OCI-LY1 (cell line): ENCODE measurements around the gene UBIAD1.

ENCODE experiments used
- H2AFZ ChIP-seq: fragments of 200-600 bp; sonication (generic), shearing (Covaris generic); 2 replicates; pipeline ENCODE4 v1.6.0; 2014; ENCODE audit warnings: antibody characterized with exemption, mild to moderate bottlenecking, low read length
- H3F3A ChIP-seq: fragments of 200-600 bp; sonication (generic), shearing (Covaris generic); 2 replicates; pipeline ENCODE4 v1.6.0; 2014; ENCODE audit warnings: mild to moderate bottlenecking, antibody characterized with exemption, low read length, moderate library complexity; ENCODE audit not compliant: insufficient read depth
- H3K27ac ChIP-seq: fragments of 200-600 bp; sonication (generic); 2 replicates; pipeline ENCODE4 v1.5.1; 2014; ENCODE audit warnings: low read length, mixed run types, mild to moderate bottlenecking, low read depth; ENCODE audit not compliant: poor library complexity, severe bottlenecking
- H3K27me3 ChIP-seq: fragments of 200-600 bp; sonication (generic); 2 replicates; pipeline ENCODE4 v1.6.0; 2014; ENCODE audit warnings: antibody characterized with exemption, mild to moderate bottlenecking, low read length, moderate library complexity; ENCODE audit not compliant: insufficient read depth
- H3K36me3 ChIP-seq: fragments of 200-600 bp; sonication (generic); 2 replicates; pipeline ENCODE4 v1.6.1; 2014; ENCODE audit warnings: mild to moderate bottlenecking, antibody characterized with exemption, low read length, moderate library complexity, mixed read lengths; ENCODE audit not compliant: insufficient read depth
- H3K4me1 ChIP-seq: fragments of 200-600 bp; sonication (generic); 2 replicates; pipeline ENCODE4 v1.5.1; 2014; ENCODE audit warnings: mild to moderate bottlenecking, low read length, moderate library complexity; ENCODE audit not compliant: insufficient read depth, severe bottlenecking
- H3K4me2 ChIP-seq: fragments of 200-600 bp; sonication (generic), shearing (Covaris generic); 2 replicates; pipeline ENCODE4 v1.6.1; 2014; ENCODE audit warnings: low read length
- H3K4me3 ChIP-seq: fragments of 200-600 bp; sonication (generic); 2 replicates; pipeline ENCODE4 v1.5.1; 2014; ENCODE audit warnings: low read length, low read depth, mild to moderate bottlenecking, mixed read lengths; ENCODE audit not compliant: poor library complexity, severe bottlenecking
- H3K79me2 ChIP-seq: fragments of 200-600 bp; shearing (Covaris generic); 2 replicates; pipeline ENCODE4 v1.6.1; 2016; ENCODE audit warnings: mixed run types, low read length, mixed read lengths; ENCODE audit not compliant: insufficient read depth
- H3K9ac ChIP-seq: fragments of 200-600 bp; sonication (generic), shearing (Covaris generic); 2 replicates; pipeline ENCODE4 v1.6.1; 2014; ENCODE audit warnings: mild to moderate bottlenecking, low read length, mixed read lengths
- H3K9me2 ChIP-seq: fragments of 200-600 bp; sonication (generic), shearing (Covaris generic); 2 replicates; pipeline ENCODE4 v1.6.1; 2014; ENCODE audit warnings: low read depth, mild to moderate bottlenecking, low read length, mixed read lengths
- H3K9me3 ChIP-seq: fragments of 200-600 bp; shearing (Covaris generic); 2 replicates; pipeline ENCODE4 v1.6.1; 2014; ENCODE audit warnings: low read length, mixed read lengths
- H4K20me1 ChIP-seq: fragments of 200-600 bp; sonication (generic), shearing (Covaris generic); 2 replicates; pipeline ENCODE4 v1.6.0; 2016; ENCODE audit warnings: mild to moderate bottlenecking, low read length; ENCODE audit not compliant: insufficient read depth
- EZH2 ChIP-seq: fragments of 200-600 bp; sonication (generic), shearing (Covaris generic); IDR thresholded peaks from 2 replicates; pipeline ENCODE4 v1.8.0; 2017; ENCODE audit warnings: borderline replicate concordance, mixed run types, mild to moderate bottlenecking, antibody characterized with exemption, low read length, moderate library complexity, mixed read lengths
- TF ChIP-seq, protein P1 (sequence below): fragments of 200-600 bp; sonication (generic), shearing (Covaris generic); IDR thresholded peaks from 2 replicates; pipeline ENCODE4 v1.5.1; 2017; ENCODE audit warnings: mild to moderate bottlenecking, antibody characterized with exemption, low read length, moderate library complexity, mixed read lengths

UBIAD1 gene

DNA sequence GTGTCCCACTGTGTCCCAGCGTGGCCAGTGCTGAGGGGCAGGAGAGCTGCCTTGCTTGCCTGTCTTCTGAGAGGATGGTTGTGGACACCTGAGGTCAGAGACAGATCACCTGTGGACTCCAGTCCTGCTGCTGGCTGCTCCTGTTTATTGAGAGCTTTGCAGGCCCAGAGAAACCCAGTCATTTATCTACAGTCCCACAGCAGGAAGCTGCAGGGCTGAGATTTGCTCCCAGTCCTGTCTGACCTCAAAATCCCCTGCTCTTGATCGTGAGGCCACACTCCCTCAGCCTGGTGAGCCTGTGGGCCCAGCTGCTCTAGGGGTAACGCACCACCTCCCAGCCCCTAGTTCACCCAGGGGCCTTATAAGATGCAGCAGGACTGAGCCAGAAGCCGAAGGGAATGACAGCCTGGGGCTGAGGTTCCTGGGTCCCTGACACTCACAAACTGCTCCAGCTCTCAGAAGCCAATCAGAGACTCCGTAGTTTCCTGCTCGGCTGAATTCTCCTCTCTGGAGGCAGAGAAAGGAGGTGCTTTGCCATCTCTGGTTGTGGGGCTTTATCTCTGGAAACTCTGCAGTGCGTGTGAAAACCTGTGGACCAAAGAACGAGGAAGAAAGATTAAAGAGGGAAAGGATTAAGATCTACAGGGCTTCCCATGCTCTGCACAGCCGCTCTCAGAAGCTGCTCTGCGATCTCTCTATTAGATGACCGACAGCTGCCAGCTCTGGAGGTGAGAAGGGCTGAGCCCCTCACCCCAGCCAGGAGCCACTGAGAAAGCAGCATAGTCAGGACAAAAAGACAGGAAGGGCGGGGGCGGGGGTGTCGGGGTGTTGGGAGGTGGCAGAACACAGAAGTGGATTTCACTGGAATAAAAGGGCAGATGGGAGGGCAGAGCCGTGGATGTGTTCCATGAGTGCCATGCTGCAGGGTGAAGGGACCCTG lies 39.1 kb downstream of the UBIAD1 start:
- no peak for TF ChIP-seq EZH2
- Histone ChIP-seq H3K4me2 (no peak overlapping the region), H3F3A (no peaks in the 10 kb centered on the region), H3K36me3 (no peaks in the 10 kb centered on the region; the same call in 1 of the 2 replicates), H3K27me3 (peaks cover 6% of the 10 kb centered on the region), H3K27ac (no peak overlapping the region), H3K9ac (no peak overlapping the region), H3K4me1 (no peaks in the 10 kb centered on the region), H2AFZ (no peak overlapping the region), H3K9me2 (no peaks in the 10 kb centered on the region), H3K4me3 (no peak overlapping the region), H3K9me3 (no peaks in the 10 kb centered on the region), H4K20me1 (no peaks in the 10 kb centered on the region), H3K79me2 (no peaks in the 10 kb centered on the region)

DNA sequence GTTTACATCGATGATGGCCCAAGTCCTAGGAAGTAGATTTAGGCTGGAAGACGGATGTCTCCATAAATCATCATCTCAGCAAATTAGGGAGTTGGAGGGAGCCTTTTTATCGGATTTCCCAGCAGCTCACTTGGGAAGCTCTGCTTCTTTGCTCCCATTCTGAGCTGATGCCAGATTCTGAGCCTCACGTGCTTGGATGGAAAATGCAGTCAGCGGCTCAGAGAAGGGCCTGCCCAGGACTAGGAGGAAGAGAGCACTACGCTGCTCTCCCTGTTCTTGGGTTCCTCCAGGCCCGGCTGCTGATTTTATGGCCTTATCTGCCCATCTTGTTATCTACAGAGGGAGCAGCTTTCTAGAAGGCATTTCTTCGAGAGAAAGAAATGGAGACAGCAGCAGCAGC lies 42.0 kb downstream of the UBIAD1 start:
- Histone ChIP-seq H2AFZ (no peak overlapping the region), H4K20me1 (no peaks in the 10 kb centered on the region), H3F3A (no peaks in the 10 kb centered on the region), H3K9ac (no peak overlapping the region), H3K9me3 (no peaks in the 10 kb centered on the region), H3K27me3 (peaks cover 6% of the 10 kb centered on the region), H3K4me3 (no peak overlapping the region), H3K4me2 (no peak overlapping the region), H3K36me3 (no peaks in the 10 kb centered on the region), H3K79me2 (no peaks in the 10 kb centered on the region), H3K9me2 (no peaks in the 10 kb centered on the region), H3K27ac (no peak overlapping the region), H3K4me1 (no peaks in the 10 kb centered on the region)
- TF ChIP-seq, protein P1, sequence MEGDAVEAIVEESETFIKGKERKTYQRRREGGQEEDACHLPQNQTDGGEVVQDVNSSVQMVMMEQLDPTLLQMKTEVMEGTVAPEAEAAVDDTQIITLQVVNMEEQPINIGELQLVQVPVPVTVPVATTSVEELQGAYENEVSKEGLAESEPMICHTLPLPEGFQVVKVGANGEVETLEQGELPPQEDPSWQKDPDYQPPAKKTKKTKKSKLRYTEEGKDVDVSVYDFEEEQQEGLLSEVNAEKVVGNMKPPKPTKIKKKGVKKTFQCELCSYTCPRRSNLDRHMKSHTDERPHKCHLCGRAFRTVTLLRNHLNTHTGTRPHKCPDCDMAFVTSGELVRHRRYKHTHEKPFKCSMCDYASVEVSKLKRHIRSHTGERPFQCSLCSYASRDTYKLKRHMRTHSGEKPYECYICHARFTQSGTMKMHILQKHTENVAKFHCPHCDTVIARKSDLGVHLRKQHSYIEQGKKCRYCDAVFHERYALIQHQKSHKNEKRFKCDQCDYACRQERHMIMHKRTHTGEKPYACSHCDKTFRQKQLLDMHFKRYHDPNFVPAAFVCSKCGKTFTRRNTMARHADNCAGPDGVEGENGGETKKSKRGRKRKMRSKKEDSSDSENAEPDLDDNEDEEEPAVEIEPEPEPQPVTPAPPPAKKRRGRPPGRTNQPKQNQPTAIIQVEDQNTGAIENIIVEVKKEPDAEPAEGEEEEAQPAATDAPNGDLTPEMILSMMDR, result no peak
- no peak for TF ChIP-seq EZH2

DNA sequence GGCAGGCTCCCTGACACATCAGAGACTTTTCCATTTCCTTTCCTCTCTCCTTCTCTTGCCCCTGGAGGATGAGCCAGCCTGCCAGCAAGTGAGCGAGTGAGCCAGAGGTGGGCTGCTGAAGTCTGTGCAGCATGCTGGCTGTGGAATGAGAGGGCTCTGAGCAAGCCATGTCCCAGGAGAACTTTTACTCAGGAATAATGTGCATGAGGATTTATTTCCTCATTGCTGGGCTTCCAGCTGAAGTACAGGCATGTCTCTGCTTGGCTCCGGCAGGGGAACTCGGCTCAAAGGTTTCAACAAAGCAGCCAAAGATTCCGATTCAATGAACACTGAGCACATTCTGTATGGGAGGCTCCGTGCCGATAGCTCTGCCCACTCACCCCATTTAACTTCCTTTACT lies 43.7 kb downstream of the UBIAD1 start:
- H3K79me2 ChIP-seq, result no peaks in the 10 kb centered on the region
- no peaks in the 10 kb centered on the region for H3F3A ChIP-seq
- no peaks in the 10 kb centered on the region for H3K9me3 ChIP-seq
- H3K4me1 ChIP-seq, result no peaks in the 10 kb centered on the region
- no peak overlapping the region for H3K4me3 ChIP-seq
- H2AFZ ChIP-seq, result no peak overlapping the region
- no peaks in the 10 kb centered on the region for H3K9me2 ChIP-seq
- no peaks in the 10 kb centered on the region for H4K20me1 ChIP-seq
- no peak overlapping the region for H3K9ac ChIP-seq
- no peak for TF ChIP-seq EZH2
- TF ChIP-seq, protein P1, result no peak
- no peak overlapping the region for H3K4me2 ChIP-seq
- H3K27ac ChIP-seq, result no peak overlapping the region
- no peaks in the 10 kb centered on the region for H3K36me3 ChIP-seq
- H3K27me3 ChIP-seq, result peaks cover 11% of the 10 kb centered on the region
